HK-2 (cell line): ENCODE measurements around the gene MFAP4.

Source experiments
- DNase-seq: peaks from one replicate; pipeline ENCODE4 v3.0.0-alpha.2; 2018; ENCODE audit not compliant: unreplicated experiment

Gene MFAP4

DNA sequence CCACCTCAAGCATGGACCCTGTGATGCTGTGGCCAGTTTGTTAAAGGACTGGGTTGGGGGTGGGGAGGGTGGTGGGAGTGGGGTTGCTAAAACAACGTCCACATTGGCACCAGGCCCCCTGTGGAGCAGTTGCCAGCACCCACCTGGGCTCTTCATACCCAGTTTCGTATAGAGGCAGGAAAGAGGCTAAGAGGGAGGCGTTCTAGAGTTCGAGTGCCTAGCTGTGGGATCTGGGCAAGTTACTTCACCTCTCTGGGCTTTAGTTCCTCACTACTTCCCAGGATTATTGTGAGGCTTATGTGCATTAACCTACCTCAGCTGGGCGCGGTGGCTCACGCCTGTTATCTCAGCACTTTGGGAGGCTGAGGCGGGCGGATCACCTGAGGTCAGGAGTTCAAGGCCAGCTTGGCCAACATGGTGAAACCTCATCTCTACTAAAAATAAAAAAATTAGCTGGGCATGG, 1.4 kb downstream of the MFAP4 start:
- DNase-seq, result no peak

GRCh38 chr17:19384723-19385391, 2.1 kb downstream of the MFAP4 start:
- no peak for DNase-seq

DNA sequence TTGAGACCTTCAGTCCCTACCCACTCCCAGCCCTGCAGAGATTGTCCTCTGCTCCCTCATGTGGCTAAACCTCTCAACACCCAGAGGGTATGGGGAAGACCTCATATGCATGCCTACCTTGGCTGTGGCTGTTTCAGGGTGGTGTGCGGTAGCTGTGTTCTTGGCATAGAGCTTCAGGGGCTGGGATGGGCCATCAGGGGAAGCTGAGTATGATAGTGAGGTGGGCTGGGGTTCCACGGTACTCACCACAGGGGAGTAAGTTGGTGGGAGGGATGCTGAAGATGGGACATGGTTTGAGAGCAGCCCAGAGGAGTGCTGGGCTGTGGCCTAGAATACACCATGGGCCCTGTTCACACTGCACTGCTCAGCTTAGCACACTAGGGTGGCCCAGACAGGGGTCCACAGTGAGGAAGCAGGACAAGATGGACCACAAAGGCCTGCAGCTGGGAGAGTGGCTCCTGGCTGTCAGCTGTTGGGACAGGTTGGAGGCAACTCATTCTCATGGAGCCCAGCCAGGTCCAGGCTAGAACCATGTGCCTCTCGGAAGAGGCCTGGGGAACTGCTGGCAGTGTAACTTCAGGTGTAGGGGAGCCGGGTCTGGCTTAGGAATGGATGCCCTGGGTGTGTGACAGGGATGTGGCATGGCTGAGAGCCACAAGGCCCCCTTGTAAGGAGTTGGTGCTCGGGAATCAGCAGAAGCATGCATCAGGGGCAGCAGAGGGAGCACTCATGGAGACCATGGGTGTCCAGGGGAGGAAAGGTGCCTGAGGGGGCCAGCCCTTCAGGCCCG, 3.1 kb downstream of the MFAP4 start:
- DNase-seq, result no peak

DNA sequence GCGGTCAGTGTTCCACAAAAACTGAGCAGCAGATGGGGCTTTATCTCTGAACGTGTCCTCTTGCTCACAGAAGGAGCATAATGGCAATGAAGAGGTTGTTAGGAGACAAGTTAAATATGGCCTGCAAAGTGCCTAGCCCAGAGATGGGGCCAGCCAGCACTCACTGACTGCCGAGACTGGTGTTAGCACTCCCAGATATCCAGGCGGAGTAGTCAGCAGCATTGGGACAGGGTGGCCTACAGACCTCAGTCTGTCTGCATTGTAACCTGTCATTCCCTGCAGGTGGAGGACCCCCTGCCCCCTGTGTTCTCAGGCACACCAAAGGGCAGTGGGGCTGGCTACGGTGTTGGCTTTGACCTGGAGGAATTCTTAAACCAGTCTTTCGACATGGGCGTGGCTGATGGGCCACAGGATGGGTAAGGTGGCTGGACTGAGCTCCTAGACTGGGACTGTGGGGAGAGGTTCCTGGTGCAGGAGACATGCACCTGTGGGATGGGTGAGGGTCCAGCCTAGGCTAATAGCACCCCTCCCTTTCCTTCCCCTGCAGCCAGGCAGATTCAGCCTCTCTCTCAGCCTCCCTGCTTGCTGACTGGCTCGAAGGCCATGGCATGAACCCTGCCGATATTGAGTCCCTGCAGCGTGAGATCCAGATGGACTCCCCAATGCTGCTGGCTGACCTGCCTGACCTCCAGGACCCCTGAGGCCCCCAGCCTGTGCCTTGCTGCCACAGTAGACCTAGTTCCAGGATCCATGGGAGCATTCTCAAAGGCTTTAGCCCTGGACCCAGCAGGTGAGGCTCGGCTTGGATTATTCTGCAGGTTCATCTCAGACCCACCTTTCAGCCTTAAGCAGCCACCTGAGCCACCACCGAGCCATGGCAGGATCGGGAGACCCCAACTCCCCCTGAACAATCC, 4.2 kb downstream of the MFAP4 start:
- DNase-seq, result no peak

DNA sequence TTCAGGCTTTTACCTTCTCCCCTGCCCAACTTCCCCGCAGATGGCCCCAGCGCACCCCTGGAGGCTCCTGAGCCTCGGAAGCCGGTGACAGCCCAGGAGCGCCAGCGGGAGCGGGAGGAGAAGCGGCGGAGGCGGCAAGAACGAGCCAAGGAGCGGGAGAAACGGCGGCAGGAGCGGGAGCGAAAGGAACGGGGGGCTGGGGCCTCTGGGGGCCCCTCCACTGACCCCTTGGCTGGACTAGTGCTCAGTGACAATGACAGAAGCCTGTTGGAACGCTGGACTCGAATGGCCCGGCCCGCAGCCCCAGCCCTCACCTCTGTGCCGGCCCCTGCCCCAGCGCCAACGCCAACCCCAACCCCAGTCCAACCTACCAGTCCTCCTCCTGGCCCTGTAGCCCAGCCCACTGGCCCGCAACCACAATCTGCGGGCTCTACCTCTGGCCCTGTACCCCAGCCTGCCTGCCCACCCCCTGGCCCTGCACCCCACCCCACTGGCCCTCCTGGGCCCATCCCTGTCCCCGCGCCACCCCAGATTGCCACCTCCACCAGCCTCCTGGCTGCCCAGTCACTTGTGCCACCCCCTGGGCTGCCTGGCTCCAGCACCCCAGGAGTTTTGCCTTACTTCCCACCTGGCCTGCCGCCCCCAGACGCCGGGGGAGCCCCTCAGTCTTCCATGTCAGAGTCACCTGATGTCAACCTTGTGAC, 5.1 kb downstream of the MFAP4 start:
- no peak for DNase-seq

GRCh38 chr17:19381361-19381740, 5.6 kb downstream of the MFAP4 start:
- DNase-seq, result no peak

DNA sequence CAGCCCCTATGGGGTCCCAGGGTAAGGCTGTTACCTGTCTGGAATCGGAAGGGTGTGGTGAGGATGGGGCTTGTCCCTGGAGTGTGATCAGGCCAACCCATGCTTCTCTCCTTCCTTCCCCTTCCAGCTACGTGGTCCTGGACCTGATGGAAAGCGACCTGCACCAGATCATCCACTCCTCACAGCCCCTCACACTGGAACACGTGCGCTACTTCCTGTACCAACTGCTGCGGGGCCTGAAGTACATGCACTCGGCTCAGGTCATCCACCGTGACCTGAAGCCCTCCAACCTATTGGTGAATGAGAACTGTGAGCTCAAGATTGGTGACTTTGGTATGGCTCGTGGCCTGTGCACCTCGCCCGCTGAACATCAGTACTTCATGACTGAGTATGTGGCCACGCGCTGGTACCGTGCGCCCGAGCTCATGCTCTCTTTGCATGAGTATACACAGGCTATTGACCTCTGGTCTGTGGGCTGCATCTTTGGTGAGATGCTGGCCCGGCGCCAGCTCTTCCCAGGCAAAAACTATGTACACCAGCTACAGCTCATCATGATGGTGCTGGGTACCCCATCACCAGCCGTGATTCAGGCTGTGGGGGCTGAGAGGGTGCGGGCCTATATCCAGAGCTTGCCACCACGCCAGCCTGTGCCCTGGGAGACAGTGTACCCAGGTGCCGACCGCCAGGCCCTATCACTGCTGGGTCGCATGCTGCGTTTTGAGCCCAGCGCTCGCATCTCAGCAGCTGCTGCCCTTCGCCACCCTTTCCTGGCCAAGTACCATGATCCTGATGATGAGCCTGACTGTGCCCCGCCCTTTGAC, 6.3 kb downstream of the MFAP4 start:
- no peak for DNase-seq

DNA sequence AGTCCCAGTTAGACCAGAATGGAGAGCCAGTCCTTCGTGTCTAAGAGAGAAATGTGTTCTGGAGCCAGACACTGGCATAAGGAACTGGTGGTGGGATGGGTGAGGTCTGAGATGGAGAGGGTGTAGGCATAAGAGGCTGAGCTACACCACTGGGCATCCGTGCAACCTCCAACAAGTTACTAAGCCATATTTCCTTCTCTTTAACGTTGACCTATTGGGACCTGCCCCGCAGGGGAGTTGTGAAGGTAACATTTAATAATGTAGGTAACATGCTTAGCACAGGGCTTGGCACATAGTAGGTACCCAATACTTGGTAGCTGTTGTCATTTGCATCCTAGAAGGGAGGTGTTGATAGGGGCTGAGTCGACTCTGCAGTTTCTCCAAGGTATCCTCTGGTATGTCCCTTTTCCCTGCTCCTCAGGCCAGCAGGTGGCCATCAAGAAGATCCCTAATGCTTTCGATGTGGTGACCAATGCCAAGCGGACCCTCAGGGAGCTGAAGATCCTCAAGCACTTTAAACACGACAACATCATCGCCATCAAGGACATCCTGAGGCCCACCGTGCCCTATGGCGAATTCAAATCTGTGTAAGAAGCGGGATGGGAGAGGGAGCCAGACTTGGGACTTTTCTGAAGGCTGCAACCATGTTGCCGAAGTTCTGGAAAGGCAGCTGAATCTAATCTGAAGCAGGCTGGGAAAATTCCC, 7.5 kb downstream of the MFAP4 start:
- DNase-seq, result no peak

GRCh38 chr17:19378416-19379360, 8.3 kb downstream of the MFAP4 start, which contains the start of gene MAPK7:
Gene MAPK7 (plus strand): TSS chr17:19378498. CDS start chr17:19378901, 403 bp downstream.
- no peak for DNase-seq

DNA sequence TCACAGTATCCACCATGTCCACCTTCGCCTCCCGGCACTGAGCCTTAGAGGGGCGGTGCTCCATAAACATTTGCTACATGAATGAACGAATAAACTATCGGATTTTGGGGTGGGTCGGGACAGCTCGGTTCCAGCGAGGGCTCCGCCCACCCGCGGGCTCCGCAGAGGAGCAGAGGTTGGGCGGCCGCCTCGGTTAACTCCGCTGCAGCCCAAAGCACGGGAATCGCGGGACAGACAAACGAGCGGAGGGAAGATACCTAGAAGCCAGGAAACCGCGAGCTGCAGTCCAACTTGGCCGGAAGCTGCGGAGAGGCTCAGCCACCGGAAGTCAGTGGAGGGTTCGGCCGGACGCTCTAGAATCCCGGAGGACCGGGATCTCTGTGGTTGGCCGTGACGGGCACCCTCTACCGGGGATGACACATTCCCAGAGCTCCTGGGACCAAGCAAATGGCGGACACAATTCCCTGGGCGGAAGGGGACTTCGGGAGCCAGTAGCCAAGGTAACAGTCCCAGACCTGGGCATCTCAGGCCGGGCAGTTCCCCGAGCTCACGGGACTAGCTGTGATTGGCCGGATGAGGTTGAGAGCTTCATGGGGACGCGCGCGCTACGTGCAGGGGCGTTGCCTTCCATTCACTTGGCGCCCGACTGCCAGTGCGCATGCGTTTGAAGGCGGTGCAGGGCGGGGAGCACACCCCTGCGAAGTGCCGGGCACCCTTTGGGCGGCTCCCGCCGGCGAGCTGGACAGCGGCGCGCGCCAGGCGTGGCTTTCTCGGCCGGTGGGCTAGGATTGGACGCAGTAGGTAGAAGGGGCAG, 9.2 kb downstream of the MFAP4 start:
- peak; percentile 99 for DNase-seq

GRCh38 chr17:19376811-19377210, 10.2 kb downstream of the MFAP4 start:
- DNase-seq, result no peak

DNA sequence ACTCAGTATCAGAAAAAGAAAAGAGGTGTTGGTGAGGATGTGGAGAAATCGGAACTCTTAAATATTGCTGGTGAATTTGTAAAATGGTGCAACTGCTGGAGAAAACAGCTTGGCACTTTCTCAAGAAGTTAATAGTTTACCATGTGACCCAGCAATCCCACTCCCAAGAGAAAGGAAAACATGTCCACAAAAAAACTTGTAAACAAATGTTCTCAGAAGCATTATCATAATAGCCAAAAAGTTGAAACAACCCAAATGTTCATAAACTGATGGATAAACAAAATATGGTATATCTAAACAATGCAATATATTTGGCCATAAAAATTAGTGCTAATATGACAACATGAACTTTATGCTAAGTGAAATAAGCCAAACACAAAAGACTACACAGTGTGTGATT, 11.3 kb downstream of the MFAP4 start:
- no peak for DNase-seq

DNA sequence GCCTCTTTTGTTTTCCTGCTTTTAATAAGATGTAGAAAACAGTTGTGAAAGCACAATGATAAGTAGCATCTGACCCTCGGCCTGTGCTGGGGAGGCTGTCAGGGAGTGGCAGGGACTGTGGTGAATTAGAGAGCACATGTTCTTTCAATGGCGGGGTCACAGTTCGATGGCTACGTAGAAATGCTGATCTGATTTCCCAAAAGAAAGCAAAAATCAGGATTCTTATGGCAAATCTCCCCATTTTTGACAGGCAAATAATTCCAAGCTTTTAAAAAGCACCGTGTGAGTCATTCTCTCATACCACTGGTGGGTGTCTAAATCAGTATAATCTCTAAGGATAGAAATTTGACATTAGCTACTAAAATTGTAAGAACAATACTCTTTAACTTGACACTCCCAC, 12.9 kb downstream of the MFAP4 start:
- no peak for DNase-seq

GRCh38 chr17:19372866-19373504, 14.0 kb downstream of the MFAP4 start:
- DNase-seq, result no peak

- no peak for DNase-seq
Measured at GRCh38 chr17:19372439-19372838, 14.6 kb downstream of the MFAP4 start.

DNA sequence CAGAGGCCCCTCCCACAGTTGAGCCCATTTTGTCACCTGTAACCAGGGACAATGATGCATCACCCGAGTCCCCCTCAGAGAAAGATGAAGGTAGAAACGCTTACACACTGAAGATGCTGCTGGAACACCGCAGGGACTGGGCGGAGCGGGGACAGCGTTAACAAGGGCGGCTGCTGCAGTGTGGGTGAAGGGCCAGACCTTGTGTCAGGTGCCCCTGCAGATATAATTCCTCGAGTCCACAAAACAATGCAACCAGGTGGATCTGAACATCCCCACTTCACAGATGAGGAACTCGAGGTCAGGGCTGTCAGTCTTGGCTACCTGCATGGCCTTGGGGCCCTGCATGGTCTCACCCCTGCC, 15.0 kb downstream of the MFAP4 start:
- DNase-seq, result no peak

GRCh38 chr17:19371259-19372010, 15.6 kb downstream of the MFAP4 start:
- no peak for DNase-seq
